ENCODE results near the gene KCNJ9. TPM values are rescaled to one million over a fixed set of nuclear protein-coding genes. Genes with fewer than 3 reads are reported as not detected.

The KCNJ9 gene
- total RNA-seq, 3 donors from 2014 or later: 0.47 TPM; not detected in 2

DNA sequence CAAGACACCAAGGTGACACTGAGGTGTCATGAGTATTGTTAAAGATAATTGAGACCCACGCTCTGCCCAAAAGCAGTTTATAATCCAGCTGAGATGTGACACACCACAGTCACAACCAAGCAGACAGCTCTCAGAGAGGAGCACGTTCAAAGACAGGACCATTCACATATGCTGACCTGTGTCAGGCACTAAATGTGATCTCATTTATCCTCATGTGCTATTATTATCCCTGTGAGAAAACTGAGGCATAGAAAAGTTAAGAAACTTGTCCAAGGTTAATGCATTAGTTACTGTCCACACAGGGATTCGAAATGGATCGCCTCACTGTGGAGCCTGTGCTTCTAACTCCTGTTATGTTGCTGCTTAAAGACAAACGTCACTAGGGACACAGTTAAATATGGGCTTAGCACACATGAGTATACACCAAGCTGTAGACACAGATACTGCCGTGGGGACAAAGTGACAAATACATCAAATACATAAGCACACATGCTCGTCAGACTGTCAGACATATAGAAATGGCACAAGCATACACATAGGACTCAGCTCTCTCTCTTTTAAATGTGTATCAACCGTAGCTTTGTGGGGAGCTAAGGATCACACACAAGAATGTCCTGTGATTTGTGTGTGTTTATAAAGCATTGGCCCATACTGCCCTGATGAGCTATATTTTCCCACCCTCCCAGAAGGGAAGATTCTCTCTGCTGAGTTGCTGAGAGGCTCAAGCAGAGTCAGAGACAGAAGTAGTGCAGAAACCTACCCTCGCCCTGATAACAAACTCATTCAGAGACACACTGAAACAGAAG, 20.6 kb downstream of the KCNJ9 start:
- Histone ChIP-seq H3K9me3 (no peaks in the 10 kb centered on the region), H3K4me3 (no peak overlapping the region), H3K36me3 (ENCODE audit: low read depth) (no peaks in the 10 kb centered on the region), H3K4me1 (ENCODE audit: low read depth) (peaks cover 21% of the 10 kb centered on the region)
- intact Hi-C loops (cut with DNase I, micrococcal nuclease): no loop called here
- DNase-seq: no peak
- TF ChIP-seq, protein P1, sequence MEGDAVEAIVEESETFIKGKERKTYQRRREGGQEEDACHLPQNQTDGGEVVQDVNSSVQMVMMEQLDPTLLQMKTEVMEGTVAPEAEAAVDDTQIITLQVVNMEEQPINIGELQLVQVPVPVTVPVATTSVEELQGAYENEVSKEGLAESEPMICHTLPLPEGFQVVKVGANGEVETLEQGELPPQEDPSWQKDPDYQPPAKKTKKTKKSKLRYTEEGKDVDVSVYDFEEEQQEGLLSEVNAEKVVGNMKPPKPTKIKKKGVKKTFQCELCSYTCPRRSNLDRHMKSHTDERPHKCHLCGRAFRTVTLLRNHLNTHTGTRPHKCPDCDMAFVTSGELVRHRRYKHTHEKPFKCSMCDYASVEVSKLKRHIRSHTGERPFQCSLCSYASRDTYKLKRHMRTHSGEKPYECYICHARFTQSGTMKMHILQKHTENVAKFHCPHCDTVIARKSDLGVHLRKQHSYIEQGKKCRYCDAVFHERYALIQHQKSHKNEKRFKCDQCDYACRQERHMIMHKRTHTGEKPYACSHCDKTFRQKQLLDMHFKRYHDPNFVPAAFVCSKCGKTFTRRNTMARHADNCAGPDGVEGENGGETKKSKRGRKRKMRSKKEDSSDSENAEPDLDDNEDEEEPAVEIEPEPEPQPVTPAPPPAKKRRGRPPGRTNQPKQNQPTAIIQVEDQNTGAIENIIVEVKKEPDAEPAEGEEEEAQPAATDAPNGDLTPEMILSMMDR (IDR thresholded peaks at IDR 0.05): no peak
- ATAC-seq: no peak

GRCh38 chr1:160103658-160104408, 22.5 kb downstream of the KCNJ9 start:
- no peaks in the 10 kb centered on the region for H3K9me3 ChIP-seq
- TF ChIP-seq, protein P1 (IDR thresholded peaks at IDR 0.05): no peak
- intact Hi-C loops (cut with DNase I, micrococcal nuclease): no loop called here
- H3K4me1 ChIP-seq (ENCODE audit: low read depth): peaks cover 11% of the 10 kb centered on the region
- H3K4me3 ChIP-seq: no peak overlapping the region
- ATAC-seq (no peak), DNase-seq (no peak)
- no peaks in the 10 kb centered on the region for H3K36me3 ChIP-seq (ENCODE audit: low read depth)

DNA sequence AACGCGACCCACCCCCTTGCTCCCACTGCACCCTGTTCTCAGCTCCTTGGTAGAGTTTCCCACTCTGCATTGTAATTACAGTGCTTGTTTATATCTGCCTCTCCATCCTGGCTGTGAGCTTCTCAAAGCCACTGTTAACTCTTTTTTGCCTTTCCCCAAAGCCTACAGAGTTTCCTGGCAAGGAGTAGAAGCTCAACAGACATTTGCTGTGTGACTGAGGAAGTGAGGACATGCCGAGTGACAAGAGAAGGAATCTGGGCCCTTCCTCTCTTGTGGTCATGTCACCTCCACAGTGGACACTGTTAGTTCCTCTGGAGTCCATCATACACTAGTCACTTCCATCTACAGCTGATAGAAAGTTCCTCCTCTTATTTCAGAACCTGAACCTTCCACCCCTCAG, 23.1 kb downstream of the KCNJ9 start:
- DNase-seq (no peak), ATAC-seq (no peak)
- TF ChIP-seq, protein P1 (IDR thresholded peaks at IDR 0.05): no peak
- H3K4me1 ChIP-seq (ENCODE audit: low read depth): peaks cover 6% of the 10 kb centered on the region
- intact Hi-C loops (cut with DNase I, micrococcal nuclease): no loop called here
- no peaks in the 10 kb centered on the region for H3K9me3 ChIP-seq
- H3K4me3 ChIP-seq: no peak overlapping the region
- H3K36me3 ChIP-seq (ENCODE audit: low read depth): no peaks in the 10 kb centered on the region

GRCh38 chr1:160105155-160105554, 23.8 kb downstream of the KCNJ9 start:
- no peak for DNase-seq
- TF ChIP-seq, protein P1 (IDR thresholded peaks at IDR 0.05): no peak
- H3K9me3 ChIP-seq: no peaks in the 10 kb centered on the region
- ATAC-seq: no peak
- peaks cover 6% of the 10 kb centered on the region for H3K4me1 ChIP-seq (ENCODE audit: low read depth)
- intact Hi-C loops (cut with DNase I, micrococcal nuclease): no loop called here
- no peak overlapping the region for H3K4me3 ChIP-seq
- no peaks in the 10 kb centered on the region for H3K36me3 ChIP-seq (ENCODE audit: low read depth)

GRCh38 chr1:160107512-160107911, 26.2 kb downstream of the KCNJ9 start:
- TF ChIP-seq, protein P1 (IDR thresholded peaks at IDR 0.05): no peak
- H3K36me3 ChIP-seq (ENCODE audit: low read depth): no peaks in the 10 kb centered on the region
- intact Hi-C loops (cut with DNase I, micrococcal nuclease): no loop called here
- ATAC-seq: no peak
- H3K4me3 ChIP-seq: no peak overlapping the region
- no peaks in the 10 kb centered on the region for H3K4me1 ChIP-seq (ENCODE audit: low read depth)
- DNase-seq: no peak
- no peaks in the 10 kb centered on the region for H3K9me3 ChIP-seq

All from mucosa of descending colon (tissue), 3 donors.